HK-2 (cell line): Measurements from ENCODE around the gene PANX2.
"Not testable (repeated sequence)": the region's sequence is repeated elsewhere in the genome, so short reads cannot be mapped to it uniquely, and the experiment has no call there.

Experiments
- DNase-seq: peaks from one replicate; pipeline ENCODE4 v3.0.0-alpha.2; 2018; ENCODE audit not compliant: unreplicated experiment

The PANX2 gene

DNA sequence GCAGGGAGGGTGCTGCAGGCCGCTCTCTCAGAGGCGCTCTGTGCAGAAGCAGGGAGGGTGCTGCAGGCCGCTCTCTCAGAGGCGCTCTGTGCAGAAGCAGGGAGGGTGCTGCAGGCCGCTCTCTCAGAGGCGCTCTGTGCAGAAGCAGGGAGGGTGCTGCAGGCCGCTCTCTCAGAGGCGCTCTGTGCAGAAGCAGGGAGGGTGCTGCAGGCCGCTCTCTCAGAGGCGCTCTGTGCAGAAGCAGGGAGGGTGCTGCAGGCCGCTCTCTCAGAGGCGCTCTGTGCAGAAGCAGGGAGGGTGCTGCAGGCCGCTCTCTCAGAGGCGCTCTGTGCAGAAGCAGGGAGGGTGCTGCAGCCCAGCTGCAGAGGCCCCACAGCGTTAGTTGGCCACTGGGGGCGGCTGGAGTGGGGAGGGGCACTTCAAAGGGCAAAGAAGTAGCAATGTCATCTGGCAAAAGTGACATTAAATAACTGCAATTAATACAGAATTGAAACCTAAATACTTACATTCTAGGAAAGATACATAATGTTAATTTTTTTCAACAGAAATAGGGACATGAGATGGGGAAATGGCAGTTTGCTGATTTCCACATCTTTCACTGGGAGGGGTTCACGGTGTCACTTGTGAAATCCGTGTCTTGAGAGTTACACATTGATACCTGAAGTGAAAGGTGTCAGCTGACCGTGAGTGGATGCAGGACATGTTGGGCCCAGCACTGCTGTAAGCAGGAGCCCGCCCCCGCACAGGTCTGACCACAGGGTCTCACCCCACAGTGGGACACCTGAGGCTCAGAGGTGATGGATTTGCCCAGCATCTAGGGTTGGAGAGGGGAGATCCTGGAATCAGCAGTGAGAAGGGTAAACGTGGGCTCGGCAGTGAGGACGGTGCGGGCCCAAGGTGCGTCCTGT, 23.0 kb upstream of the PANX2 start:
- DNase-seq = not testable (repeated sequence)

DNA sequence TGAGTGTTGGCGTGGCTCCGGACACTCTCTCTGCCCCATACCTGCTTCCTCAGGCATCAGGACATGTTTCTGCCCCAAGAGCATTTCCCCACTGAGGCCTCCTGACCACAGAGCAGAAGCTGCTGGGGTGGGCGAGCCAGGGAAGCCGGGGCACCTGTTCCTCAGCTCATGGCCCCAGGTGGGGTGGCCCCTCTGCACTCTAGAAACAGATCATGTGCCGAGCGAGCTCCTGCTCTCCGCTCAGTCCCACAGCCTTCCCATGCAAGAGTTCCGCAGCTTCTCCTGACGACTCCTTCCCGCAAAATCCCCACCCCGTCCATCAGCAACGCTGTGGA, 22.4 kb upstream of the PANX2 start:
- no peak for DNase-seq

DNA sequence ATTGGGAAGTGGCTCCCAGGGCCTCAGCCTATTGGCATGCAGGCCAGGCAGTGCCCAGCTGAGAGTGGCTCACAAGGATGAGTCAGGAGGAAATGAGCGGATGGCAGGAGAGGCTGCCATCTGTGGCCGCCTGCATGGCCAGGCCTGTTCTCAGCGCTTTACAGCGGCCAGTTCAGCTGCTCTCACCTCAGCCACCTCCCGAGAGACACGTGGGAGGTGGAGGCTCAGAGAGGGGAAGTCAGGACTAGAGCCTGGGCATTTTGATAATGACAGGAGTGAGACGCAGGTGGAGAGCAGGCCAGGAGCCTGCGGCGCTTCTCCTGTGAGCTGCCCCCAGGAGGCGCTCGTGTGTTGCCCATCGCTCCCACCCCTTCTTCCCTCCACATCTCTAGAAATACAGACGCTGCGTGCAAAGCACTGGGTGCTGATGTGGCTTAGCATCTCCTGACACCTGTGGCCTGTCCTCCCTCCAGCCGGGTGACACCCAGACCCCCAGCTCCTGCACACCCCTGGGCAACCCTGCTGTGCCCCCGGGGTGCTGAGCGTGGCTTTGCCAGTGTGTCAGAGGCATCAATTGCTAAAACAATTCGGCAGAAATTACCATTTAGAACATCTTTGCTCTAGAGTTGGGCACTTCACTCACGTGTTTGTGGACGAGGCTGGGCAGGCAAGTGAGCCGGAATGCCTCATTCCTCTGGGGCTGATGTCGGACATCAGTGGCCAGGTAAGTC, 21.4 kb upstream of the PANX2 start:
- peak; percentile 70 for DNase-seq

DNA sequence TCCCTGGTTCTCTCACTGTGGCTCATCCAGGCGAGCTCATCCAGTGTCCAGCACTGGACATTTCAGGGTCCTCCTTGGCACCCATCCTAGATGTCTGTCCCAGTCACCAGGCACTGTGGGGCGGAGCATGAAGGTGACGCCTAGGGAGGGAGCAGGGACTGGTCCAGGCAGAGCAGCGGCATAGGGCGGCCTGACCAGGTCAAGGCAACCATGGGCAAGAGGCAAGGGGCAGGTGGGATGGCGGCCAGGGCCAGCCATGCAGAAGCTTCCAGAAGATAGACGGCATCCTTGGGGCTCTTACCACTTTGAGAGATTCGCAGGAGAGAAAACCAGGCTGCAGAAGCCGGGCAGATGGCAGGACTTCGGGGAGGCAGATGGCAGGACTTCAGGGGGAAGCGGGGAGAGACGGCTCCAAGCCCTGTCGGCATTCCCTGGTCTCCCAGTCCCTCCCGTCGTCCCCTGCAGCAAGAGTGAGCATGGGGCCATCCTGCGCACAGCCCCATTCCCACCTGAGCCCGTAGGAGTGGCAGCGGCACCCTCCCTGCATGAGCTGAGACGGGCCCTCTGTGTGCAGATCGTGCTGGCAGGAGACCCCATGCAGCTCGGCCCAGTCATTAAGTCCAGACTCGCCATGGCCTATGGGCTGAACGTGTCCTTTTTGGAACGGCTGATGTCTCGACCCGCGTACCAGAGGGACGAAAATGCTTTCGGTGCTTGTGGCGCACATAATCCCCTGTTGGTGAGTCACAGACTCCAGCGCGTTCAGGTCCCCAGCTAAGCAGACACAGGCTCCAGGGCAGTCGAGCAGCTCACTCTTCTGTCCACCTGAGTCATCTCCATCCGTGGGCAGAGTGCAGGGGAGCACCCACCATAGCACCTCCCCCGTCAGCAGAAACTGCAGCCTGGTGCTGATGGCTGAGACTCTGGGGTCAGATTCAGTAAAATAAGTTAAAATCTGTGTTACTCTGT, 20.1 kb upstream of the PANX2 start:
- peak; percentile 54 for DNase-seq

DNA sequence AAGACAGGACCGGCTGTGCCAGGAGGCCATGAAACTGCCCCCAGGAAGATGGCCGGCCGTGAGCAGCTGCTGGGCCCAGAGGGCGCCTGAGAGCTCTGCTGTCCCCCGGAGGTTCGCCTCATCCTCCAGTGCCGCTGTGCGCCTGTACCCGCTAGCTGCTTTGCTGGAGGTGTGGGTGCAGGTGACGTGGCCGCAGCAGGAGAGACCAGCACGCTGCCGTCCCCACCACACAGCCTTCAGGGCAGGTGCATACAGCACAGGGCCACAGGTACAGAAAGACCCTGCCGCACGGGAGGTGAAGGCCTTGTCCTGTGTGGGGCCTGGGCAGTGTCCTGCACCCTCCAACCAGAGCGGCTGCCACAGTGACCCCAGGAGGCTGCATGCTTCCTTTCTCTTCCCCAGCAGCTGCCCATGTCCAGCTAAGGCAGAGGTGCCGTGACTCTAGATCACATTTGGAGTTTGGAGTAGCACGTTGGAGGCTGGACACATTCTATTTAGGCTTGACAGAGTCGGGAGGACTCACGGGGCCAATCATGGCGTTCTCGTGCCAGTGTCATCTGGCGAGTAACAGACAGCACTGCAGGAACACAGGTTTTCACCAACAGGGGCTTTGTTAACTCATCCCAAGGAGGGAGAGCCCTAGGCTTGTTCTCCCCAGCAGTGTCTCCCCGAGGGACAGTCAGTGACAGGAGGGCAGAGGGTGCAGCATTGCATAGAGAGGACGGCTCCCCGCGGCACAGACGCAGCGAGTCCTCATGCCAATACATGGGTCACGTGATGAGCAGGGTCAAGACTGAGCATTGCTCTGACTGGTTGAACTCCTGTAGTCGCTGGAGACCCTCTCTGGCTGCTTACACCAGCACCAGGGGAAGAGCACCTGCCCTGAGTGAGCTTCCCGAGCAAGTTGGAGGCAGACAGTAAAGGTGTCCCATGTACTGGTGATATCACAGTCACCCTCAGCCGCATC, 18.7 kb upstream of the PANX2 start:
- no peak for DNase-seq

DNA sequence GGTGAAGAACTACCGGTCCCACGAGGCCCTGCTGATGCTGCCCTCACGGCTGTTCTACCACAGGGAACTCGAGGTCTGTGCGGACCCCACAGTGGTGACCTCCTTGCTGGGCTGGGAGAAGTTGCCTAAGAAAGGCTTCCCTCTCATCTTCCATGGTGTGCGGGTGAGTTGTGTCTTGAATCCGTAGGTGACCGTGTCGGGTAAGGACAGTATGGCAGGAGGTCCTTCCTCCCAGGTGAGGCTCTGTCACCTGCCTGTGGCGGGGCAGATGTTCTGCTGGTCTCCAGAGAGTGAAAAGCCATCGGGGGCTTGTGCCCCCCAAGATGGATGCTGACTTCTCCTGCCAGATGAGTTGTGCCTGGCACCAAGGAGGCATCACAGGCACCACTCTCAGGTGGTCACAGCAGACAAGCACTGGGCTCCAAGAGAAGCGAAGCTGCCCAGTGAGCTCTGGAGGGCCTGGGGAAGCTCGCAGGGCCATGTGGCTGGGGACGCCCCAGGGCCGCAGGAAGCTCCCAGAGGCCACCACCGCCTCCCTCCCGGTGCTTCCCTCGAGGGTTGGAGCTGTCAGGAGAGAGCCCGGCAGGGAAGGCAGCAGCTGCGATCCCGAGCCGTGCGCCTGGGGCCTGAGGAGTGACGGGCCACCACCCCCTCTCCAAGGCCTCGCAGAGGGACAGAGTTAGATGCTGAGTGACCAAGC, 17.3 kb upstream of the PANX2 start:
- no peak for DNase-seq

DNA sequence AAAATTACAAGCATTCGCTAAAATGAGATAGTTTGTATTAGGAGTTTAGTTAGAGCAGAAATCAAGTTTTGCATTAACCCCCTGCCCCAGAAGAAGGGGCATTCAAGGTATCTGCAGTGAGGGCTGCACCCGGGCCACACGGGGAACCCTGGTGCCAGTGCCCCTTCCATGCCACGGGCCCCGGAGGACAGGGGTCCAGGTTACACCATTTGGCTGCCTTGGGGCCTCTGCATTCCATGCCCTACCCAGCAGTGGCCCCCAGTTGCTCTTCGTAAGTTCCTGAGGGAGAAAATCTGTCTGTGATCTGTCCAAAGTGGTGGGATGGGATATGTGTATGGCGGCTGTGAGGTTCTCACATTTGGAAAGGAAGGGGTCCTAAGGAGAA, 16.8 kb upstream of the PANX2 start:
- DNase-seq = no peak

DNA sequence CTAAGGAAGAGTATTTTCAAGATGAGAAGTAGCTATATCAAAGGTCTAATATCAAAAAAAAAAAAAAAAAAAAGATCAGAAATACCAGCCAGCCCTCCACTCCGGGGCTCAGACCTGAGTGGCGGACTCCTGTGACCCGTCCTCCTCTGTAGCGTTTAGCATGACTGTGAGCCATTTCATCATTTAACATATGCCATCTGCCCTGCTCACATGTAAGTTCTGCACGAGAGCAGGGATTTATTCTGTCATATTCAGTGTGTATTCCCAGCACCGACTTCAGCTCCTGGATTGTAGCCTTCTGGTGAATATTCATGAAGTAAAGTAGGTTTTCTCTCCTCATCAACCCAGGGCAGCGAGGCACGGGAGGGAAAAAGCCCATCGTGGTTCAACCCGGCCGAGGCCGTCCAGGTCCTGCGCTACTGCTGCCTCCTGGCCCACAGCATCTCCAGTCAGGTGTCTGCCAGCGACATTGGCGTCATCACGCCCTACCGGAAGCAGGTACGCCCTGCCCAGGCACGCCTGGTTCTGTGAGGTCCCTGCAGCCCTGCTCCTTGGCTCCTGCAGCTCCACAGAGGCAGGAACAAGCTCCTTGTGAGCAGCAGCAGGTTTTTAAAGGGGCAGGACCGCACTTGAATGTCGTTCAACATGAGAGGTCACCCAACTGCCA, 12.7 kb upstream of the PANX2 start:
- no peak for DNase-seq

DNA sequence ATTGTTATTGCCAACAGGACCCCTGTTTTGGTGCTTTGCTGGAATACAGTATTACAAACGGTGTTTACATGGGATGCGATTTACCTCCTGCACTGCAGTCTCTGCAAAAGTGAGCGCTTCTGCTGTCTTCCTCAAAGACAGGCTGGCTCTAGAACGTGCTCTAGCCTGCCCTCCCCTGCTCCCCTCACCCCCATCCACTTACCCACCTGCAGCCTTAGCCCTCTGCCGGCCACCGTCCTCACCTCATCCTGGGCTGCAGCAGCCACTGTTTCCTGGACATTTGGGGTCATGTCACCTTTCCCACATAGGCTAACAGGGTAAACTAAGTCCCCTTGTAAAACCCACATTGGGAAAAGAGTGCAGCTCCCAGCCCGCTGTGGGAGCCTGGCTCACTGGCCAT, 9.6 kb upstream of the PANX2 start:
- DNase-seq = no peak

DNA sequence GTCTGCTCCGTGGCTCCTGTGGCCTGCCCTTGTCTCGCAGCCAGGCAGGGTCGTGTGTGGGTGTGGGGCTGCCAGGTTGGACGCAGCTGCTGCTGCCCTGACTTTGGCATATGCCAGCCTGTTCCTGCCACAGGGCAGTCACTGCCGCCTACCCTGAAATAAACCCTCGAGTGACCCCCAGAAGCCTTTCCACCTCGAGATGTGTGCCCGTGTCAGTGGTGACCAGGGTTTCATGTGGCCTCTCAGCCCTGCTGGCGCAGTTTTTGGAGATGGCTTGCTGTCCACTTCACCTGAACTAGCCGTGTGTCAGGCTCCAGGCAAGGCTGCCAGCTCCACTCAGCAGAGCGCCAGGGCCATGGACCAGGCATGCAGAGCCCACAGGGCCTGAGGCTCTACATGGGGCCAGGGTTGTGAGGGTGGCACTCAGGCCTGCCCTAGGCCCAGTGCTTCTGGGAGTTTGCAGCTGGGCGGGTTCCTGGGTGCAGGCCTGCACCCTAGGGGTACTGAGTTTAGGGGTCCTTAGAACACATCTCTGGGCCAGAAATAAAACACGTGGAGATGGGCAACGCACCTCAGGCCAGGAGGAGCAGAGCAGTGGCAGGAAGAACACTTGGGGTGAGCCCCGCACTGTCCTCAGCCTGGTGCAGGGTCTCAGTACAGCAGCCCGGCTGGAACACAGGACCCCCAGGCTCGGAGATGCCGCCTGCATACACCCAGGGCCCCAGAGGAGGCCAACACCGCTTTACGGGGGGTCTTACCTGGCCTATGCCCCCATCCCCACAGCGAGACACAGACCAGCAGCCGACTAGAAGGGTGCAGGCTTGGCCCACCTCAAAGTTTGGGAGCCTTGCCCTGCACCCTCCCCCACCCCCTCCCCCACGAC, 8.8 kb upstream of the PANX2 start:
- no peak for DNase-seq

DNA sequence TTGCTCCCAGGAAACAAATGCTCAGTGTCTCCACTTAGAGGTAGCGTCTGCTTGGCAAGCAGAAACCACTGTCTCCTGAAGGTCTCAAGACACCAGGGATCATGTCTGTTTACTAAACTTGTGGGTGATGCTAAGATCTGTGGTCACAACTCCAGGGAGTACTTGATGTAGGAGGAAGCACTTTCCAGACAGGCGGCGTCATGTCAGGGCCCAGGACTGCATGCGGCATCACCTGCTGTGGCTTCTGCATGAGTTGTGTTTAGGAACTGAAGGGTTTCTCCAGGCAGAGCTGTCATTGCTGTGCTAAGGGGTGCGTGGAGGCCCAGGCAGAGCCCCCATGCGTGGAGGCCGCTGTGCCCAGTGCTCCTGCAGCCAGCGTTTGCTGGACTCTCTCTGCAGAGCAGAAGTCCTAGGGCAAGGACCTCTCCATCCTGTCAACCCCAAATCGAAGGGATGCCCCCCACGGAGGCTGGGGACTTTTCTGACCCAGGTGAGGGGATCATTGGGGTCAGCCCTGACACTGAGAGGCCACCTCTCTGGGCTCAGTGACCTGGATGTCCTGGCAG, 8.1 kb upstream of the PANX2 start:
- DNase-seq = no peak

DNA sequence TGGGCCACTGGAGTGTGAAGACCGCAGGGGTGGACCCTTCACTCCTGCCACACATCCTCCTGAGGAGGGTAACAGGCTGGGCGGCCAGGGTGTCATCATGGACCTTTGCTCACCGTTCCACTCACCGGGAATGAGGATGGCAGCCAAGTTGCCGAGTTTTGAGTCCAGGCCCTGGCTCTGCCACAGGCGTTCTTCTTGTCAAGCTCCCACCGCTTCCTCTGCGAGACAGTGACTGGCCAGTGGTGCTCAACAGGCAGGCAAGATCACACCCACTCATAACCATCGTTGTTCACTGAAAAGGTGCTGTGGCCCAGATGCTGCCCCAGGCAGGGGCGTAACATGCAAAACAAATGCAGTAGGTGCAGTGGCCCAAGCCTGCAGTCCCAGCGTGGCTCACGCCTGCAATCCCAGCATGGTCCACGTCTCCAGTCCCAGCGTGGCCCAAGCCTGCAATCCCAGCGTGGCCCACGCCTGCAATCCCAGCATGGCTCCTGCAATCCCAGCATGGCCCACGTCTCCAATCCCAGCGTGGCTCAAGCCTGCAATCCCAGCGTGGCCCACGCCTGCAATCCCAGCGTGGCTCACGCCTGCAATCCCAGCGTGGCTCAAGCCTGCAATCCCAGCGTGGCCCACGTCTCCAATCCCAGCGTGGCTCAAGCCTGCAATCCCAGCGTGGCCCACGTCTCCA, 5.0 kb upstream of the PANX2 start:
- no peak for DNase-seq

DNA sequence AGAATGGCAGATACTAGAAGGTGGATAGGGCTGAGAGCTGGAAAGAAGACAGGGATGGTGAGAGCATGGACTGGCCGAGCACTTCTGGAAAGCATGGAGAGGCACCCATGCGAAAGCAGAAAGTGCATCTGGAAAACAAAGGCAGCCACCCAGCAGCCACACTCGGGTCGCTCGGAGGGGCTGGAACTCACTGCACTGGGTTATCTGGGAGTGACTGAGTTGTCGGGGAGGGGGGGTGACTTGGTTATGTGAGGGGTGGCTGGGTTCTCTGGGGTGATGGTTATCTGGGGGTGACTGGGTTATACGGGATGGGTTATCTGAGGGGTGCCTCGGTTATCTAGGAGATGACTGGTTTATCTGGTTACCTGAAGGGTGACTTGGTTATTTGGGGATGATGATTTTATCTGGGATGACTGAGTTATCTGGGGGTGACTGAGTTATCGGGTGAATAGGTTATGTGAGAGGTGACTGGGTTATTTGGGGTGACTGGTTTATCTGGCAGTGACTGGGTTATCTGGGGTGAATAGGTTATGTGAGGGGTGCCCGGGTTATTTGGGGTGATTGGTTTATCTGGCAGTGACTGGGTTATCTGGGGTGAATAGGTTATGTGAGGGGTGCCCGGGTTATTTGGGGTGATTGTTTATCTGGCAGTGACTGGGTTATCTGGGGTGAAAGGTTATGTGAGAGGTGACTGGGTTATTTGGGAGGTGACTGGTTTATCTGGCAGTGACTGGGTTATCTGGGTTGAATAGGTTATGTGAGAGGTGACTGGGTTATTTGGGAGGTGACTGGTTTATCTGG, 2.6 kb upstream of the PANX2 start:
- DNase-seq = no peak

DNA sequence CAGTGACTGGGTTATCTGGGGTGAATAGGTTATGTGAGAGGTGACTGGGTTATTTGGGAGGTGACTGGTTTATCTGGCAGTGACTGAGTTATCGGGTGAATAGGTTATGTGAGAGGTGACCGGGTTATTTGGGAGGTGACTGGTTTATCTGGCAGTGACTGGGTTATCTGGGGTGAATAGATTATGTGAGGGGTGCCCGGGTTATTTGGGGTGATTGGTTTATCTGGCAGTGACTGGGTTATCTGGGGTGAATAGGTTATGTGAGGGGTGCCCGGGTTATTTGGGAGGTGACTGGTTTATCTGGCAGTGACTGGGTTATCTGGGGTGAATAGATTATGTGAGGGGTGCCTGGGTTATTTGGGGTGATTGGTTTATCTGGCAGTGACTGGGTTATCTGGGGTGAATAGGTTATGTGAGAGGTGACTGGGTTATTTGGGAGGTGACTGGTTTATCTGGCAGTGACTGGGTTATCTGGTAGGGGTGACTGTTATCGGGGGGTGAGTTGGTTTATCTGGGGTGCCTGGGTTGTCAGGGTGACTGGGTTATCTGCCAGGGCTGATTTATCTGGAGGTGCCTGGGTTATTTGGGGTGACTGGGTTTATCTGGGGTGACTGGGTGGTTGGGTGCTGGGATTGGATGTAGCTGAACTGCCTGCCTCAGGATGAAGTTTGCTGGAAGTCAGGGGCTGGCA, 1.9 kb upstream of the PANX2 start:
- DNase-seq = not testable (repeated sequence)

DNA sequence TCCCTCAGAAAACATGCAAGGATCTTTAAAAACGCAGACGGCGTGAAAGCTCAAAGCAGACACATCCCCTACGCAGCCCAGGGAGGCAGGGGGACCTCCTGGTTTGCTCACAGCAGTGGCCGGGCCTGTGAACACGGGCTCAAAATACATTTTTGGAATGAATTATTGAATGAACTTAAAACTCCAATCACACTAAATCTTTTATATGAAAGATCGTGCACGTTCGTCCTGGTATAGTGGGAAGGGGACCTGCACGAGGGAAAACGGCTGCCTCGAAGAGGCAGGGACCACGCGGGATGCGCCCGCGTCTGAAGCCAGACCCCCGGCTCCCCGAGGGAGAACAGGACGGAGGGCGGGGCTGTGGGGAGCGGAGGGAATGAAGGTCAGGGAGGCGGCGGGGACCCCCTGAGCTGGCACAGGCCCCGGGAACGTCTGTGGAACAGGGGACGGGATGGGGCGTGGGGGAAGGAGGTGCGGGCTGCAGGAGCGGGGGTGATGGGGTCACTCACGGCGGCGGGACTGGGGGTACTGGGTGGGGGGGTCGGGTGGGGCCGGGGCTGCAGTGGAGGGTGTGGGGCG, 1.3 kb upstream of the PANX2 start:
- DNase-seq = no peak

DNA sequence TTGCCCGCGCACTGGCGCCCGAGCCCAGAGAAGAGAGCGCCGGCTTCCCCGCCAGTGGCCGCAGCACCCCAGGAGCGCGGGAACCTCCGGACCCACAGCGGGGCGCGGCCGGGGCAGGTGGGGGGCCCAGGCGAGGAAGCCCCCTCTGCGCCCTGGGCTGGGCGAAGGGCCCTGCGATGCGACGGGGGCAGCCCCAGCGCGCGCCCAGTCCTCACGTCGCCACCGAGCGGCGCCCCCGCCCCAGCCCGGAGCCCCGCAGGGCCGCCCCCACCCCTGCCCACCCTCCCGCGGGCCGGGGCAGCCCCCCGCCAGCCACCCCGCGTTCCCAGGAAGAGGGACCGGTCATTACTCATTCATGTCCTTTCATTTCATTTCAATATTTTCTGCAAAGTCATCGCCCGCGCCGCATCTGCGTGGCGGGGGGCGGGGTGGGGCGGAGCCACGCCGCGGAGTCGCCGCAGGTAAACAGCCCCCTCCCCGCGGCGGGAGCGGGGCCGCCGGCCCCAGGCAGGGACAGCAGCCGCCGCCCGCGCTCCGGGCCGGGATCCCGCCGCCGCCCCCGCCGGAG, 673 bp upstream of the PANX2 start:
- no peak for DNase-seq
